ENCODE results near the gene RAD51B. TPM values are rescaled to one million over a fixed set of nuclear protein-coding genes. Genes with fewer than 3 reads are reported as not detected.

The RAD51B gene
- total and polyA plus RNA-seq, 9 of the 15 experiments (the other 6 are each of a cell fraction or from before 2014, with no cell fraction given) = 8.5 to 17.3 (median 11.3) TPM

DNA sequence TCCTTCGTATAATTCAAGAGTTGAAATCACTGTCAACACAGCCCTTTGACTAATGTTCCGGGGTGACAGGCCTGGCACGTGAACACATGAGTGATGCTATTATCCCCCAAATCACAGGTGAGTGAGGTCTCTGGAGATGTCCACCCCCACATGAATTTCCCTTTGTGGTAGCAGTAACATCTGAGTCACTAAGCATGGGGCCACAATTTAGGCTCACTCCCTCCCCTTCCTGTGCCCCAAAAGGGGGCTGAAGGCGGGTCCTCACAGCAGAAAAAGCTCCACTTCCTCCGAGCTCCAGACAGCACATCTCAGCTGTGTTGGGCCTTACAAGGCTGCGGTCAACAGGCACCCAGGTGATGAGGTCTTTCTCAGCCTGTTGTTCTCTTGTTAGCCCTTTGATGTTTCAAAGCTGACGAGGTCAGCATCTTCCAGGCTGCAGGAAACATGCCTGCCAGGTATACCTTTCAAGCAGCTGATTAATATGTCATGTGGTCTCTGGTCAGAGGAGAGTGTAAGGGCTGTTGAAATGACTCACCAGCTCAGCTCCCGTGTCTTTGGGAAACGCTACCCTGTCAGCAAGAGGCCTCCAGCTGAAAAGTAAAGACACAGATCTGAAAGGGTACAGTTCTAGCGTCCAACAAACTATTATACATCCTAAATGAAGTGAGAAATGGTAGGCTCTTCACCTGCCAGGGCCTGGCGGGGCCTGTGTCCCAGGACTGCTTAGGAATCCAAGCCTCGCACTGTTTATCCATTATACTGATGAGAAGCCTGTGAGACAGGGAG is 866.0 kb downstream of the RAD51B start (continued):
- TF ChIP-seq, protein P1, sequence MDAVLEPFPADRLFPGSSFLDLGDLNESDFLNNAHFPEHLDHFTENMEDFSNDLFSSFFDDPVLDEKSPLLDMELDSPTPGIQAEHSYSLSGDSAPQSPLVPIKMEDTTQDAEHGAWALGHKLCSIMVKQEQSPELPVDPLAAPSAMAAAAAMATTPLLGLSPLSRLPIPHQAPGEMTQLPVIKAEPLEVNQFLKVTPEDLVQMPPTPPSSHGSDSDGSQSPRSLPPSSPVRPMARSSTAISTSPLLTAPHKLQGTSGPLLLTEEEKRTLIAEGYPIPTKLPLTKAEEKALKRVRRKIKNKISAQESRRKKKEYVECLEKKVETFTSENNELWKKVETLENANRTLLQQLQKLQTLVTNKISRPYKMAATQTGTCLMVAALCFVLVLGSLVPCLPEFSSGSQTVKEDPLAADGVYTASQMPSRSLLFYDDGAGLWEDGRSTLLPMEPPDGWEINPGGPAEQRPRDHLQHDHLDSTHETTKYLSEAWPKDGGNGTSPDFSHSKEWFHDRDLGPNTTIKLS (IDR thresholded peaks at IDR 0.05; ENCODE audit: borderline replicate concordance, low read depth) = no peak
- TF ChIP-seq JUN (IDR thresholded peaks at IDR 0.05; ENCODE audit: borderline replicate concordance, low read depth, low read length) = 0 out of 2 replicates have a peak, but pooled peaks have one; percentile 49
- TF ChIP-seq JUN (CRISPR knock-in tag; IDR thresholded peaks at IDR 0.05; ENCODE audit: borderline replicate concordance) = no peak
- no peak for TF ChIP-seq NR2C1 (IDR thresholded peaks at IDR 0.05)
- TF ChIP-seq NR2C1 (tag; IDR thresholded peaks at IDR 0.05) = no peak
- TF ChIP-seq NR2F6 (CRISPR knock-in tag; IDR thresholded peaks at IDR 0.05) = no peak
- peak; percentile 49; the same call in 1 of the 2 replicates for TF ChIP-seq ZEB2 (IDR thresholded peaks at IDR 0.05)
- TF ChIP-seq CHD4 (IDR thresholded peaks at IDR 0.05; ENCODE audit: insufficient read depth, insufficient replicate concordance, low read depth, low read length, poor library complexity, severe bottlenecking) = no peak
- TF ChIP-seq DLX4 (CRISPR knock-in tag; IDR thresholded peaks at IDR 0.05) = no peak
- peak; percentile 47; the same call in 1 of the 2 replicates for TF ChIP-seq MAFK (IDR thresholded peaks at IDR 0.05; ENCODE audit: low read length)
- no peak for TF ChIP-seq BDP1 (IDR thresholded peaks at IDR 0.05; ENCODE audit: insufficient read depth, insufficient read length)
- TF ChIP-seq JUND (IDR thresholded peaks at IDR 0.05; ENCODE audit: borderline replicate concordance, low read depth, low read length) = peak; percentile 33; the same call in 1 of the 2 replicates
- no peak; the same call in 2 of the 3 replicates for TF ChIP-seq JUND (tag; IDR thresholded peaks at IDR 0.05; ENCODE audit: borderline replicate concordance, low read depth, low read length)
- no peak for TF ChIP-seq BRCA1 (IDR thresholded peaks at IDR 0.05)
- TF ChIP-seq BRCA1 (CRISPR knock-in tag; IDR thresholded peaks at IDR 0.05) = no peak
- peak; percentile 43; the same call in 1 of the 2 replicates for TF ChIP-seq C11orf30 (IDR thresholded peaks at IDR 0.05; ENCODE audit: low read depth)
- no peak for TF ChIP-seq ZBTB1 (CRISPR knock-in tag; IDR thresholded peaks at IDR 0.05; ENCODE audit: borderline replicate concordance, low read depth)
- peak in 1 of 3 experiments; percentile 7 for TF ChIP-seq YY1 (IDR thresholded peaks at IDR 0.05; ENCODE audit: borderline replicate concordance in 1 of 3, control insufficient read depth in 1 of 3, extremely low read depth in 1 of 3, insufficient read depth in 3 of 3, insufficient read length in 1 of 3, insufficient replicate concordance in 2 of 3, low read depth in 1 of 3, low read length in 2 of 3)
- TF ChIP-seq, protein P2, sequence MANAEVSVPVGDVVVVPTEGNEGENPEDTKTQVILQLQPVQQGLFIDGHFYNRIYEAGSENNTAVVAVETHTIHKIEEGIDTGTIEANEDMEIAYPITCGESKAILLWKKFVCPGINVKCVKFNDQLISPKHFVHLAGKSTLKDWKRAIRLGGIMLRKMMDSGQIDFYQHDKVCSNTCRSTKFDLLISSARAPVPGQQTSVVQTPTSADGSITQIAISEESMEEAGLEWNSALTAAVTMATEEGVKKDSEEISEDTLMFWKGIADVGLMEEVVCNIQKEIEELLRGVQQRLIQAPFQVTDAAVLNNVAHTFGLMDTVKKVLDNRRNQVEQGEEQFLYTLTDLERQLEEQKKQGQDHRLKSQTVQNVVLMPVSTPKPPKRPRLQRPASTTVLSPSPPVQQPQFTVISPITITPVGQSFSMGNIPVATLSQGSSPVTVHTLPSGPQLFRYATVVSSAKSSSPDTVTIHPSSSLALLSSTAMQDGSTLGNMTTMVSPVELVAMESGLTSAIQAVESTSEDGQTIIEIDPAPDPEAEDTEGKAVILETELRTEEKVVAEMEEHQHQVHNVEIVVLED (CRISPR knock-in tag; IDR thresholded peaks at IDR 0.05) = no peak
- TF ChIP-seq, protein P3, sequence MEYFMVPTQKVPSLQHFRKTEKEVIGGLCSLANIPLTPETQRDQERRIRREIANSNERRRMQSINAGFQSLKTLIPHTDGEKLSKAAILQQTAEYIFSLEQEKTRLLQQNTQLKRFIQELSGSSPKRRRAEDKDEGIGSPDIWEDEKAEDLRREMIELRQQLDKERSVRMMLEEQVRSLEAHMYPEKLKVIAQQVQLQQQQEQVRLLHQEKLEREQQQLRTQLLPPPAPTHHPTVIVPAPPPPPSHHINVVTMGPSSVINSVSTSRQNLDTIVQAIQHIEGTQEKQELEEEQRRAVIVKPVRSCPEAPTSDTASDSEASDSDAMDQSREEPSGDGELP (CRISPR knock-in tag; IDR thresholded peaks at IDR 0.05; ENCODE audit: borderline replicate concordance) = 0 out of 2 replicates have a peak, but pooled peaks have one; percentile 10
- TF ChIP-seq CTBP1 (IDR thresholded peaks at IDR 0.05; ENCODE audit: borderline replicate concordance) = 0 out of 2 replicates have a peak, but pooled peaks have one; percentile 16
- no peak for TF ChIP-seq ZNF175 (CRISPR knock-in tag; IDR thresholded peaks at IDR 0.05; ENCODE audit: low read depth)

Measured in K562 (cell line).